SK-N-SH (cell line): Measurements from ENCODE around the gene CRB2.

Experiments used
- CHD2 ChIP-seq: fragments of 150-350 bp; IDR thresholded peaks from 2 replicates; pipeline ENCODE4 v1.6.1; 2018; ENCODE audit warnings: low read length; ENCODE audit not compliant: partially characterized antibody
- EP300 ChIP-seq, 2 experiments: IDR thresholded peaks; 2 replicates each; pipeline versions ENCODE4 v1.4.0 to v1.6.1; 2012; ENCODE audit warnings: borderline replicate concordance in 1 of 2, low read depth in 1 of 2, low read length in 1 of 2
- EZH2phosphoT487 ChIP-seq: fragments of 200-600 bp; sonication (generic); IDR thresholded peaks from 2 replicates; pipeline ENCODE4 v1.6.1; 2017; ENCODE audit warnings: low read depth, mixed run types, mild to moderate bottlenecking, antibody characterized with exemption, moderate library complexity, borderline replicate concordance
- JUND ChIP-seq: IDR thresholded peaks from 2 replicates; pipeline ENCODE4 v1.4.0; 2012
- NRF1 ChIP-seq: IDR thresholded peaks from 2 replicates; pipeline ENCODE4 v1.6.1; 2012; ENCODE audit warnings: low read depth, mild to moderate bottlenecking, low read length
- POLR2AphosphoS5 ChIP-seq: IDR thresholded peaks from 2 replicates; pipeline ENCODE4 v1.6.1; 2012; ENCODE audit warnings: low read depth, low read length
- RFX5 ChIP-seq: IDR thresholded peaks from 2 replicates; pipeline ENCODE4 v1.6.1; 2012; ENCODE audit warnings: mild to moderate bottlenecking, improper control_type of control experiment, low read length
- TAF1 ChIP-seq: IDR thresholded peaks from 2 replicates; pipeline ENCODE4 v1.6.1; 2012; ENCODE audit warnings: low read depth, mild to moderate bottlenecking, low read length, moderate library complexity, borderline replicate concordance
- TF ChIP-seq, protein P1 (sequence below): fragments of 200-600 bp; sonication (generic); IDR thresholded peaks from 2 replicates; pipeline ENCODE4 v1.6.1; 2017; ENCODE audit warnings: antibody characterized with exemption, mild to moderate bottlenecking, moderate library complexity
- TF ChIP-seq, protein P2 (sequence below): IDR thresholded peaks from 2 replicates; pipeline ENCODE4 v1.6.1; 2012; ENCODE audit warnings: mild to moderate bottlenecking, low read depth, low read length, moderate library complexity

DNA sequence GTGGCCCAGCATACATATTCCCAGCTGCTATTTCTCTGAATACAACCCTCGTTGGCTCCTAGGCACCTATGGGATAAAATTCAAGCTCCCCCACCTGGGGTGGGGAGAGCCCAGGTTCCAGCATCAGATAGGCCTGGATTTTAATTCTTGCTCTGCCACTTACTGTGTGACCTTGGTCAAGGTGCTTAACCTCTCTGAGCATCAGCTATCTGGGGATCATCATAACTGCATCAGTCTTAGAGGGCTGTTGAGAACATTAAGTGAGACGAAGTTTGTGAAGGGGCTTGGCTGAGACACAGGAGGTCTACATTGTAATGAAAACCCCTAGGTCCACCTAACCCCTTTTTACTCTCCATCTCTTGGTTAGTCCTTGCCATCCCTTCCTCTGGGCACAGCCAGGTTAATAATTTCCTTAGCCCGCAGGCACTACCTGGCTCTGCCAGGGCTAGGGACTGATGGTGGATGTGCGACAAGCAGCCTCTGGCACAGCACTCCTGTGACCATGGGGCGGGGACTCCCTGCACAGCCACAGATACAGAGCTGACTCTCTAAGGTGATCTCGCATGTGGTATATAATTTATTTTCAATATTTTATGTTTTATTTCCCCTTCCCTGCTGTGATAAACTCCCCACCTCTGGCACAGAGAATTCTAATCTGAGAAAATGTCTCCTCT, 68.7 kb downstream of the CRB2 start:
- TF ChIP-seq POLR2AphosphoS5 (no peak), NRF1 (no peak), RFX5 (no peak), EP300 (IDR thresholded peaks at IDR 0.05; ENCODE audit: borderline replicate concordance in 1 of 2, low read depth in 1 of 2, low read length in 1 of 2) (no peak), CHD2 (no peak), TAF1 (no peak), EZH2phosphoT487 (no peak), JUND (no peak)
- TF ChIP-seq, protein P1, sequence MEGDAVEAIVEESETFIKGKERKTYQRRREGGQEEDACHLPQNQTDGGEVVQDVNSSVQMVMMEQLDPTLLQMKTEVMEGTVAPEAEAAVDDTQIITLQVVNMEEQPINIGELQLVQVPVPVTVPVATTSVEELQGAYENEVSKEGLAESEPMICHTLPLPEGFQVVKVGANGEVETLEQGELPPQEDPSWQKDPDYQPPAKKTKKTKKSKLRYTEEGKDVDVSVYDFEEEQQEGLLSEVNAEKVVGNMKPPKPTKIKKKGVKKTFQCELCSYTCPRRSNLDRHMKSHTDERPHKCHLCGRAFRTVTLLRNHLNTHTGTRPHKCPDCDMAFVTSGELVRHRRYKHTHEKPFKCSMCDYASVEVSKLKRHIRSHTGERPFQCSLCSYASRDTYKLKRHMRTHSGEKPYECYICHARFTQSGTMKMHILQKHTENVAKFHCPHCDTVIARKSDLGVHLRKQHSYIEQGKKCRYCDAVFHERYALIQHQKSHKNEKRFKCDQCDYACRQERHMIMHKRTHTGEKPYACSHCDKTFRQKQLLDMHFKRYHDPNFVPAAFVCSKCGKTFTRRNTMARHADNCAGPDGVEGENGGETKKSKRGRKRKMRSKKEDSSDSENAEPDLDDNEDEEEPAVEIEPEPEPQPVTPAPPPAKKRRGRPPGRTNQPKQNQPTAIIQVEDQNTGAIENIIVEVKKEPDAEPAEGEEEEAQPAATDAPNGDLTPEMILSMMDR: no peak
- TF ChIP-seq, protein P2, sequence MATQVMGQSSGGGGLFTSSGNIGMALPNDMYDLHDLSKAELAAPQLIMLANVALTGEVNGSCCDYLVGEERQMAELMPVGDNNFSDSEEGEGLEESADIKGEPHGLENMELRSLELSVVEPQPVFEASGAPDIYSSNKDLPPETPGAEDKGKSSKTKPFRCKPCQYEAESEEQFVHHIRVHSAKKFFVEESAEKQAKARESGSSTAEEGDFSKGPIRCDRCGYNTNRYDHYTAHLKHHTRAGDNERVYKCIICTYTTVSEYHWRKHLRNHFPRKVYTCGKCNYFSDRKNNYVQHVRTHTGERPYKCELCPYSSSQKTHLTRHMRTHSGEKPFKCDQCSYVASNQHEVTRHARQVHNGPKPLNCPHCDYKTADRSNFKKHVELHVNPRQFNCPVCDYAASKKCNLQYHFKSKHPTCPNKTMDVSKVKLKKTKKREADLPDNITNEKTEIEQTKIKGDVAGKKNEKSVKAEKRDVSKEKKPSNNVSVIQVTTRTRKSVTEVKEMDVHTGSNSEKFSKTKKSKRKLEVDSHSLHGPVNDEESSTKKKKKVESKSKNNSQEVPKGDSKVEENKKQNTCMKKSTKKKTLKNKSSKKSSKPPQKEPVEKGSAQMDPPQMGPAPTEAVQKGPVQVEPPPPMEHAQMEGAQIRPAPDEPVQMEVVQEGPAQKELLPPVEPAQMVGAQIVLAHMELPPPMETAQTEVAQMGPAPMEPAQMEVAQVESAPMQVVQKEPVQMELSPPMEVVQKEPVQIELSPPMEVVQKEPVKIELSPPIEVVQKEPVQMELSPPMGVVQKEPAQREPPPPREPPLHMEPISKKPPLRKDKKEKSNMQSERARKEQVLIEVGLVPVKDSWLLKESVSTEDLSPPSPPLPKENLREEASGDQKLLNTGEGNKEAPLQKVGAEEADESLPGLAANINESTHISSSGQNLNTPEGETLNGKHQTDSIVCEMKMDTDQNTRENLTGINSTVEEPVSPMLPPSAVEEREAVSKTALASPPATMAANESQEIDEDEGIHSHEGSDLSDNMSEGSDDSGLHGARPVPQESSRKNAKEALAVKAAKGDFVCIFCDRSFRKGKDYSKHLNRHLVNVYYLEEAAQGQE: no peak
